Fibroblast of pulmonary artery (primary cell): Measurements from ENCODE around the gene PRIMPOL.

ENCODE experiments used
- DNase-seq: peaks from one replicate; pipeline ENCODE4 v3.0.0-alpha.2; 2010; ENCODE audit warnings: low read depth
- H3K4me3 ChIP-seq: replicated peaks from 2 replicates; pipeline ENCODE4 v1.5.1; 2011; ENCODE audit warnings: low read depth, mild to moderate bottlenecking, control low read depth, low read length, moderate library complexity
- CTCF ChIP-seq: IDR thresholded peaks from 2 replicates; pipeline ENCODE4 v1.5.1; 2011; ENCODE audit warnings: mild to moderate bottlenecking, control low read depth, low read length, inconsistent platforms; ENCODE audit errors: missing control alignments

PRIMPOL gene

GRCh38 chr4:184628103-184628502 is 21.4 kb upstream of the PRIMPOL start:
- no peak overlapping the region for H3K4me3 ChIP-seq
- no peak for TF ChIP-seq CTCF
- no peak for DNase-seq

GRCh38 chr4:184632842-184633241 is 16.7 kb upstream of the PRIMPOL start:
- no peak overlapping the region for H3K4me3 ChIP-seq
- no peak for DNase-seq
- TF ChIP-seq CTCF, result no peak

- no peak for TF ChIP-seq CTCF
- H3K4me3 ChIP-seq, result no peak overlapping the region
- no peak for DNase-seq
These were observed 14.2 kb upstream of the PRIMPOL start for GRCh38 chr4:184635381-184635780.

GRCh38 chr4:184636144-184636543 is 13.4 kb upstream of the PRIMPOL start:
- H3K4me3 ChIP-seq, result no peak overlapping the region

GRCh38 chr4:184636897-184637296 is 12.6 kb upstream of the PRIMPOL start:
- DNase-seq, result no peak
- H3K4me3 ChIP-seq, result no peak overlapping the region
- TF ChIP-seq CTCF, result no peak

More at GRCh38 chr4:184636144-184636543, 13.4 kb upstream of the PRIMPOL start:
- no peak for TF ChIP-seq CTCF
- DNase-seq, result no peak

GRCh38 chr4:184641022-184641421 is 8.5 kb upstream of the PRIMPOL start:
- DNase-seq, result no peak
- H3K4me3 ChIP-seq, result no peak overlapping the region
- no peak for TF ChIP-seq CTCF

GRCh38 chr4:184641451-184641850 is 8.1 kb upstream of the PRIMPOL start:
- DNase-seq, result no peak
- TF ChIP-seq CTCF, result no peak
- no peak overlapping the region for H3K4me3 ChIP-seq
